ENCODE results near the gene SLC29A3.

SLC29A3 gene

DNA sequence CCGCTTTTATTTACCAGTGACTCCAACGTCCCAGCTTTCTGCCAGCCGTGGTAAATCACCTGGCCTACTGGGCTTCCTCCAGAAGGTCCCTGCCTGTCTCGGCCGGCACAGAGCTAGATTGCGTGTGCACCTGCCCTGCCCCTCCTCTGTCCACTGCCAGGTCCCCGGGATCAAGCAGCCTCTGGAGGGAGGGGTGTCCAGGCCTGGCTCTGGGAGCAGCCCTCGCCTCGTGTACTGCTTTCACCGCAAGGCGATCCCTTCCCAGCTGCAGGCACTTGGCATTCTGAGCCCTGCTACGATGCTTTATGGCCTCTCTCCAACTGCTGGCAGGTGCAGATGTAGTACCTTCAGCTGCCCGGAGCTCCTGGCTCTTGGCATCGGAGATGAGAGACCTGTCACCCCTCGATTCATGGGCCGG is 7.4 kb downstream of the SLC29A3 start:
- TF ChIP-seq ARNT (IDR thresholded peaks at IDR 0.05), result no peak
- TF ChIP-seq CTBP1 (IDR thresholded peaks at IDR 0.05; ENCODE audit: borderline replicate concordance), result no peak
- no peak for TF ChIP-seq FOXK2 (IDR thresholded peaks at IDR 0.05)
- no peak for TF ChIP-seq HDGF (IDR thresholded peaks at IDR 0.05; ENCODE audit: borderline replicate concordance)
- CTCF ChIA-PET, result interaction anchor here (0.7 kb wide), 1 partner anchor 436 kb away, joined by 3 read pairs; no protein-coding TSS in a partner anchor
- POLR2A ChIA-PET, result no interaction called here
- no peak for DNase-seq (ENCODE audit: extremely low spot score)

DNA sequence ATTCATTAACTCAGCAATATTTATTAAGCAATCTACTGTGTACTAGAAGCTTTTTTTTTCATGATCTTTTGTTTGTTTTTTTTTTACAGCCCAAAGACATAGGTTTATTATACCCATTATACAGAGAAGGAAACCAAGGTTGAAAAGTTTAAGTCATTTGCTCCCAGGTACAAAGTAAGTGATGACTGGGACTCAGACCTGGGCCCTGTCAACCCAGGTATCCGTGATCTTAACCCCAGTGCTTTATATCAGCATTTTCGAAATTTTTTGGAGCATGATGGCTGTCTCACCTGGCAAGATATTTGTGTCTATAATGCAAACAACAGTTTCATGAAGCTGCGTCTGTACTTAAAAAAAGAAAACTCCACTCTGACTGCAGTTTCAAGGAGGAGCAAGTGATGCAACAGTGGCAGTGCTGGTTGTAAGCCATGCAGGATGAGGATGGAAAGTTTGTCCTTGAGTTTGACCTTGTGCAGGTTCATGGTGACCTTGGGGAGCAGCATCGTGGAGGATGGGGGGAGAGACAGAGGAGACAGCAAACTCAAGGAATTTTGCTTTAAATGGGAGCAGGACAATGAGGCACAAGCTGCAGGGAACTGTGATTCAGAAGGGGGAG is 11.8 kb downstream of the SLC29A3 start:
- no peak for DNase-seq (ENCODE audit: extremely low spot score)
- ChIA-PET POLR2A (interaction anchor here (1.2 kb wide), 1 partner anchor 12 kb away, joined by 3 read pairs; no protein-coding TSS in a partner anchor), CTCF (interaction anchor here (1.0 kb wide), 1 partner anchor 16 kb away, joined by 3 read pairs; no protein-coding TSS in a partner anchor)
- TF ChIP-seq NFRKB (IDR thresholded peaks at IDR 0.05), result no peak
- TF ChIP-seq ELF4 (IDR thresholded peaks at IDR 0.05), result no peak
- no peak for TF ChIP-seq ZNF384 (IDR thresholded peaks at IDR 0.05)
- no peak for TF ChIP-seq FOXK2 (IDR thresholded peaks at IDR 0.05)
- TF ChIP-seq SUZ12 (IDR thresholded peaks at IDR 0.05), result no peak
- TF ChIP-seq LEF1 (IDR thresholded peaks at IDR 0.05; ENCODE audit: borderline replicate concordance), result no peak
- no peak for TF ChIP-seq ARNT (IDR thresholded peaks at IDR 0.05)
- TF ChIP-seq FOXA1 (IDR thresholded peaks at IDR 0.05), result no peak
- TF ChIP-seq, protein P1, sequence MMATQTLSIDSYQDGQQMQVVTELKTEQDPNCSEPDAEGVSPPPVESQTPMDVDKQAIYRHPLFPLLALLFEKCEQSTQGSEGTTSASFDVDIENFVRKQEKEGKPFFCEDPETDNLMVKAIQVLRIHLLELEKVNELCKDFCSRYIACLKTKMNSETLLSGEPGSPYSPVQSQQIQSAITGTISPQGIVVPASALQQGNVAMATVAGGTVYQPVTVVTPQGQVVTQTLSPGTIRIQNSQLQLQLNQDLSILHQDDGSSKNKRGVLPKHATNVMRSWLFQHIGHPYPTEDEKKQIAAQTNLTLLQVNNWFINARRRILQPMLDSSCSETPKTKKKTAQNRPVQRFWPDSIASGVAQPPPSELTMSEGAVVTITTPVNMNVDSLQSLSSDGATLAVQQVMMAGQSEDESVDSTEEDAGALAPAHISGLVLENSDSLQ (IDR thresholded peaks at IDR 0.05), result no peak
- no peak for TF ChIP-seq SP1 (IDR thresholded peaks at IDR 0.05)
- no peak for TF ChIP-seq TARDBP (IDR thresholded peaks at IDR 0.05)
- no peak for TF ChIP-seq HDGF (IDR thresholded peaks at IDR 0.05; ENCODE audit: borderline replicate concordance)
- TF ChIP-seq CTBP1 (IDR thresholded peaks at IDR 0.05; ENCODE audit: borderline replicate concordance), result no peak
- TF ChIP-seq FOXM1 (IDR thresholded peaks at IDR 0.05; ENCODE audit: borderline replicate concordance), result no peak
- TF ChIP-seq L3MBTL2 (conservative IDR thresholded peaks at IDR 0.05), result no peak
- TF ChIP-seq BHLHE40 (IDR thresholded peaks at IDR 0.05; ENCODE audit: borderline replicate concordance), result no peak

DNA sequence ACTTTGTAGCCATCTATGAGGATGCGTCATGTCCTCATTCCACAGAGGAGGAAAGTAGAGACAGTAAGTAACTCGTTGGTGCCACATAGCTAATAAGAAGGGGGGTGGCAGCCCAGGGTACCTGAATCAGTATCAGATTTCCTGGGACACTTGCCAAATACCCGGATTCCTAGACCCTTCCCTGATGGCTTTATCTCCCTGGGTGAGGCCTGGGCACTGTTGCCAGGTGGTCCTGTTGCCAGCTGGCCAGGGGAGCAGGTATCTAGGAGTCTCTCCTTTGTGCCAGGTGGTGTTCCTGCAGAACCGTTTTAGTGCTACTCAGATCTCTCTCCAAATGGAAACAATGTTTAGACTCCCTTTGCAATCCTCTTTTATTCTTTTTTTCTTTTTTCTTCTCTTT is 12.7 kb downstream of the SLC29A3 start:
- TF ChIP-seq SP1 (IDR thresholded peaks at IDR 0.05) (no peak), LEF1 (IDR thresholded peaks at IDR 0.05; ENCODE audit: borderline replicate concordance) (no peak), SUZ12 (IDR thresholded peaks at IDR 0.05) (no peak), HDGF (IDR thresholded peaks at IDR 0.05; ENCODE audit: borderline replicate concordance) (no peak), BHLHE40 (IDR thresholded peaks at IDR 0.05; ENCODE audit: borderline replicate concordance) (no peak), CTBP1 (IDR thresholded peaks at IDR 0.05; ENCODE audit: borderline replicate concordance) (no peak), L3MBTL2 (conservative IDR thresholded peaks at IDR 0.05) (no peak), FOXA1 (IDR thresholded peaks at IDR 0.05) (no peak), TARDBP (IDR thresholded peaks at IDR 0.05) (no peak), ARNT (IDR thresholded peaks at IDR 0.05) (no peak)
- TF ChIP-seq, protein P1 (IDR thresholded peaks at IDR 0.05), result no peak
- CTCF ChIA-PET, result interaction anchor here (1.0 kb wide), 1 partner anchor 8 kb away, joined by 4 read pairs; no protein-coding TSS in a partner anchor
- POLR2A ChIA-PET, result interaction anchor here (1.2 kb wide), 1 partner anchor 12 kb away, joined by 3 read pairs; no protein-coding TSS in a partner anchor
- no peak for DNase-seq (ENCODE audit: extremely low spot score)

DNA sequence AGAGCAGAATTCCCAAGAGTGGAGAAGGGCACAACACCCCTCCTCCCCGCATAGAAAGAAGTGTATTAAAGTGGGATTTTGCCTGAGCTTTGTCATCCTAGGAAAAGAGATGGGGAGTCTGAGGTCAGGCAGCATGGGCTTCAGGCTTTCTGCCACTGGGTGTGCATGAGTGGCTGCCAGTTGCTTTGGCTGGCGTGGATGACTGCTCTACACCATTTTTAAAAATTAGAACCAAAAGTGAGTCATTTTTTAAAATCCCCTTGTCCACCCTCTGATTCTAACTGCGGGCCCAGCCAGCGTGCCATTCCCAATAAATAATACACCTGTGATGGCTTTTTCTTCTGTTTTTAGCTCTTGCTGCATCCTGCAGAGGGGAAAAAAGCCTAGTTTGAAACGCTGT is 13.4 kb downstream of the SLC29A3 start:
- no peak for DNase-seq (ENCODE audit: extremely low spot score)
- TF ChIP-seq FOXK2 (IDR thresholded peaks at IDR 0.05), result no peak
- TF ChIP-seq LEF1 (IDR thresholded peaks at IDR 0.05; ENCODE audit: borderline replicate concordance), result no peak
- TF ChIP-seq ELF4 (IDR thresholded peaks at IDR 0.05), result no peak
- no peak for TF ChIP-seq HDGF (IDR thresholded peaks at IDR 0.05; ENCODE audit: borderline replicate concordance)
- TF ChIP-seq ZNF384 (IDR thresholded peaks at IDR 0.05), result no peak
- TF ChIP-seq NFRKB (IDR thresholded peaks at IDR 0.05), result no peak
- TF ChIP-seq L3MBTL2 (conservative IDR thresholded peaks at IDR 0.05), result no peak
- TF ChIP-seq FOXA1 (IDR thresholded peaks at IDR 0.05), result no peak
- TF ChIP-seq CTBP1 (IDR thresholded peaks at IDR 0.05; ENCODE audit: borderline replicate concordance), result no peak
- no peak for TF ChIP-seq ARNT (IDR thresholded peaks at IDR 0.05)
- no peak for TF ChIP-seq TARDBP (IDR thresholded peaks at IDR 0.05)
- TF ChIP-seq SP1 (IDR thresholded peaks at IDR 0.05), result no peak
- TF ChIP-seq FOXM1 (IDR thresholded peaks at IDR 0.05; ENCODE audit: borderline replicate concordance), result no peak
- TF ChIP-seq, protein P1 (IDR thresholded peaks at IDR 0.05), result no peak
- no peak for TF ChIP-seq SUZ12 (IDR thresholded peaks at IDR 0.05)
- TF ChIP-seq BHLHE40 (IDR thresholded peaks at IDR 0.05; ENCODE audit: borderline replicate concordance), result no peak
- CTCF ChIA-PET, result interaction anchor here (1.0 kb wide), 1 partner anchor 9 kb away, joined by 4 read pairs; no protein-coding TSS in a partner anchor
- POLR2A ChIA-PET, result interaction anchor here (0.7 kb wide), 1 partner anchor 45 kb away, joined by 4 read pairs; no protein-coding TSS in a partner anchor

DNA sequence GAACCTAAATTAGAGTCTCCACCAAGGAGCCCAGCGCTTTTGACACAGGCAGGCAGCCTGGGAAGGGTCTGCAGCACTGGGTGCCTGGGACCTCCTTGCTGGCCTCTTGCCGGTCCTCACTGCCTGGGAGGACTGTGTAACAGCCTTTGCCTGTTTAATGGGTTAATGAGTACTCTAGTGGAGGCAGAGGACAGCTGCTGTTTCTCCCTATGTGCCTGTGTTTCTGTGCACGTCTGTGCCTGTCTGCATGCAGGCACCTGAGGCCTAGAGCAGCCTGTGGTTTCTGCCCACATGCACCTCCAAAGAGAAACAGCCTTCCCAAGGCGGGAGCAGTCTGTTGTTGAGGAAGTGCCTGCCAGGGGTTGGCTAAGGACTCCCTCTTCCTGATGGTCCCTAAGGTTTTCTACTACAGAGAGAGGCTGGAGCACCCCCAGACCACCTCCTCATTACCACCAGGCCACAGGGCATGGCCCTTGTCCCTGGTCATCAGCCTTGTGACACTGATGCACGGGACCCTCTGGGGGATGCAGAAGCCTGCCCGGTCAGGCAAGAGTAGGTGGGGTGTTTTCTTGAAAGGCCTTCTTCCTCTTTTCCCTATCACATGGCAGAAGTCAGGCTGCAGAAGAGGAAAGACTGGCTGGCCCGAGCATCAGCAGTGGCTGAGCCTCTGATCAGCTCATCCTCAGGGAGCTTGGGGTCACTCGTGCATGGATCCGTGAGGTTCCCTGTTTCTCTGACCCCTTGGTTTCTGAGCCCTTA is 14.2 kb downstream of the SLC29A3 start:
- POLR2A ChIA-PET, result no interaction called here
- CTCF ChIA-PET, result no interaction called here
- no peak for DNase-seq (ENCODE audit: extremely low spot score)
- TF ChIP-seq ARNT (IDR thresholded peaks at IDR 0.05), result no peak

All from HEK293T (cell line).